Activated naive CD8-positive, alpha-beta T cell (primary cell): Measurements from ENCODE around the gene ZCCHC4.

ENCODE experiments used
- H3K27ac Mint-ChIP-seq: one replicate; pipeline ENCODE4 v1.8.0; 2021; ENCODE audit warnings: mixed read lengths
- H3K27me3 Mint-ChIP-seq: one replicate; pipeline ENCODE4 v1.8.0; 2021; ENCODE audit warnings: mixed read lengths
- H3K36me3 Mint-ChIP-seq: one replicate; pipeline ENCODE4 v1.8.0; 2021; ENCODE audit warnings: mixed read lengths
- H3K4me1 Mint-ChIP-seq: one replicate; pipeline ENCODE4 v1.8.0; 2021; ENCODE audit warnings: low read depth, mixed read lengths
- H3K4me3 Mint-ChIP-seq: one replicate; pipeline ENCODE4 v1.8.0; 2021; ENCODE audit warnings: mild to moderate bottlenecking, mixed read lengths
- H3K9me3 Mint-ChIP-seq: one replicate; pipeline ENCODE4 v1.8.0; 2021; ENCODE audit warnings: low read depth, mixed read lengths

The ZCCHC4 gene

GRCh38 chr4:25379591-25379990, 67.0 kb downstream of the ZCCHC4 start:
- Mint-ChIP-seq H3K4me1 (peaks cover 14% of the 10 kb centered on the region), H3K36me3 (peaks cover 6% of the 10 kb centered on the region), H3K9me3 (no peaks in the 10 kb centered on the region), H3K4me3 (no peak overlapping the region), H3K27me3 (no peaks in the 10 kb centered on the region), H3K27ac (no peak overlapping the region)

GRCh38 chr4:25383647-25384046, 71.1 kb downstream of the ZCCHC4 start:
- Mint-ChIP-seq H3K4me3 (no peak overlapping the region), H3K27me3 (no peaks in the 10 kb centered on the region), H3K27ac (no peak overlapping the region), H3K9me3 (no peaks in the 10 kb centered on the region), H3K36me3 (peaks cover 13% of the 10 kb centered on the region), H3K4me1 (peaks cover 4% of the 10 kb centered on the region)

- H3K27me3 Mint-ChIP-seq: no peaks in the 10 kb centered on the region
- H3K27ac Mint-ChIP-seq: no peak overlapping the region
- H3K36me3 Mint-ChIP-seq: peaks cover 27% of the 10 kb centered on the region
- peaks cover 4% of the 10 kb centered on the region for H3K4me1 Mint-ChIP-seq
- no peaks in the 10 kb centered on the region for H3K9me3 Mint-ChIP-seq
- H3K4me3 Mint-ChIP-seq: no peak overlapping the region
These were observed 74.4 kb downstream of the ZCCHC4 start for GRCh38 chr4:25386926-25387325.

- H3K27ac Mint-ChIP-seq: no peak overlapping the region
- no peaks in the 10 kb centered on the region for H3K27me3 Mint-ChIP-seq
- H3K9me3 Mint-ChIP-seq: peaks cover 6% of the 10 kb centered on the region
- H3K36me3 Mint-ChIP-seq: peaks cover 48% of the 10 kb centered on the region
- peaks cover 2% of the 10 kb centered on the region for H3K4me1 Mint-ChIP-seq
- H3K4me3 Mint-ChIP-seq: no peak overlapping the region
These were observed 84.7 kb downstream of the ZCCHC4 start for GRCh38 chr4:25397305-25397704.

GRCh38 chr4:25399510-25399909, 86.9 kb downstream of the ZCCHC4 start:
- Mint-ChIP-seq H3K9me3 (peaks cover 6% of the 10 kb centered on the region), H3K36me3 (peaks cover 49% of the 10 kb centered on the region), H3K27me3 (no peaks in the 10 kb centered on the region), H3K4me3 (no peak overlapping the region), H3K4me1 (peaks cover 2% of the 10 kb centered on the region), H3K27ac (no peak overlapping the region)

GRCh38 chr4:25401066-25401465, 88.5 kb downstream of the ZCCHC4 start:
- no peaks in the 10 kb centered on the region for H3K27me3 Mint-ChIP-seq
- no peak overlapping the region for H3K4me3 Mint-ChIP-seq
- H3K36me3 Mint-ChIP-seq: peaks cover 42% of the 10 kb centered on the region
- no peak overlapping the region for H3K27ac Mint-ChIP-seq
- peaks cover 6% of the 10 kb centered on the region for H3K9me3 Mint-ChIP-seq
- peaks cover 2% of the 10 kb centered on the region for H3K4me1 Mint-ChIP-seq

- H3K27ac Mint-ChIP-seq: no peak overlapping the region
- peaks cover 30% of the 10 kb centered on the region for H3K36me3 Mint-ChIP-seq
- H3K9me3 Mint-ChIP-seq: no peaks in the 10 kb centered on the region
- H3K27me3 Mint-ChIP-seq: no peaks in the 10 kb centered on the region
- H3K4me3 Mint-ChIP-seq: no peak overlapping the region
- H3K4me1 Mint-ChIP-seq: peaks cover 2% of the 10 kb centered on the region
These were observed 89.9 kb downstream of the ZCCHC4 start for GRCh38 chr4:25402521-25402920.

- Mint-ChIP-seq H3K27ac (no peak overlapping the region), H3K9me3 (no peaks in the 10 kb centered on the region), H3K36me3 (peaks cover 22% of the 10 kb centered on the region), H3K4me1 (no peaks in the 10 kb centered on the region), H3K27me3 (no peaks in the 10 kb centered on the region), H3K4me3 (no peak overlapping the region)
These were observed 91.1 kb downstream of the ZCCHC4 start for GRCh38 chr4:25403699-25404098.

GRCh38 chr4:25405453-25405852, 92.9 kb downstream of the ZCCHC4 start:
- H3K9me3 Mint-ChIP-seq: no peaks in the 10 kb centered on the region
- peaks cover 21% of the 10 kb centered on the region for H3K36me3 Mint-ChIP-seq

GRCh38 chr4:25406081-25406692, 93.6 kb downstream of the ZCCHC4 start:
- no peaks in the 10 kb centered on the region for H3K27me3 Mint-ChIP-seq
- H3K4me3 Mint-ChIP-seq: no peak overlapping the region
- H3K36me3 Mint-ChIP-seq: peaks cover 21% of the 10 kb centered on the region
- H3K9me3 Mint-ChIP-seq: no peaks in the 10 kb centered on the region
- no peaks in the 10 kb centered on the region for H3K4me1 Mint-ChIP-seq
- H3K27ac Mint-ChIP-seq: no peak overlapping the region

More at GRCh38 chr4:25405453-25405852, 92.9 kb downstream of the ZCCHC4 start:
- Mint-ChIP-seq H3K4me3 (no peak overlapping the region), H3K4me1 (no peaks in the 10 kb centered on the region), H3K27me3 (no peaks in the 10 kb centered on the region), H3K27ac (no peak overlapping the region)

- Mint-ChIP-seq H3K36me3 (peaks cover 7% of the 10 kb centered on the region), H3K4me1 (no peaks in the 10 kb centered on the region), H3K9me3 (no peaks in the 10 kb centered on the region), H3K27ac (no peak overlapping the region), H3K4me3 (no peak overlapping the region), H3K27me3 (no peaks in the 10 kb centered on the region)
These were observed 98.4 kb downstream of the ZCCHC4 start for GRCh38 chr4:25410820-25411529.

- no peaks in the 10 kb centered on the region for H3K27me3 Mint-ChIP-seq
These were observed 100.7 kb downstream of the ZCCHC4 start for GRCh38 chr4:25413261-25413660.

GRCh38 chr4:25417014-25417413, 104.4 kb downstream of the ZCCHC4 start:
- Mint-ChIP-seq H3K27ac (no peak overlapping the region), H3K36me3 (peaks cover 8% of the 10 kb centered on the region), H3K9me3 (no peaks in the 10 kb centered on the region), H3K27me3 (no peaks in the 10 kb centered on the region), H3K4me1 (no peaks in the 10 kb centered on the region), H3K4me3 (no peak overlapping the region)

More at GRCh38 chr4:25413261-25413660, 100.7 kb downstream of the ZCCHC4 start:
- Mint-ChIP-seq H3K27ac (no peak overlapping the region), H3K9me3 (no peaks in the 10 kb centered on the region), H3K4me3 (no peak overlapping the region), H3K36me3 (peaks cover 10% of the 10 kb centered on the region), H3K4me1 (no peaks in the 10 kb centered on the region)
